ENCODE measurements around the gene SPOCK3.

GRCh38 chr4:166875821-166876220, 358.5 kb downstream of the SPOCK3 start:
- TF ChIP-seq CTCF (IDR thresholded peaks at IDR 0.05) (no peak), POLR2A (IDR thresholded peaks at IDR 0.05) (no peak), POLR2AphosphoS5 (IDR thresholded peaks at IDR 0.05) (no peak)

All from prostate gland (tissue), 2 donors.